HG03571 (cell line): ENCODE data around the gene PDP2.
"Not testable (repeated sequence)": the region's sequence is repeated elsewhere in the genome, so short reads cannot be mapped to it uniquely, and the experiment has no call there.

ENCODE experiments used
- ATAC-seq: cut with Tn5 transposase; IDR thresholded peaks from one replicate; pipeline ENCODE4 v1.9.1; 2021; ENCODE audit not compliant: unreplicated experiment

Gene PDP2

GRCh38 chr16:66885491-66885890, 5.2 kb downstream of the PDP2 start:
- ATAC-seq = no peak

- ATAC-seq = no peak
These were observed 6.0 kb downstream of the PDP2 start for GRCh38 chr16:66886321-66886720.

GRCh38 chr16:66886914-66887313, 6.6 kb downstream of the PDP2 start:
- ATAC-seq = no peak

- ATAC-seq = no peak
These were observed 8.6 kb downstream of the PDP2 start for GRCh38 chr16:66888647-66889615.

- no peak for ATAC-seq
These were observed 9.3 kb downstream of the PDP2 start for GRCh38 chr16:66889622-66890021.

GRCh38 chr16:66890799-66891198, 10.5 kb downstream of the PDP2 start:
- no peak for ATAC-seq

GRCh38 chr16:66891360-66891759, 11.0 kb downstream of the PDP2 start:
- ATAC-seq = no peak

- no peak for ATAC-seq
These were observed 11.5 kb downstream of the PDP2 start for GRCh38 chr16:66891797-66892196.

GRCh38 chr16:66894055-66894454, 13.7 kb downstream of the PDP2 start:
- ATAC-seq = no peak

GRCh38 chr16:66894948-66895688, 14.8 kb downstream of the PDP2 start:
- no peak for ATAC-seq

GRCh38 chr16:66895689-66895979, 15.3 kb downstream of the PDP2 start:
- ATAC-seq = no peak

GRCh38 chr16:66895999-66896398, 15.7 kb downstream of the PDP2 start:
- no peak for ATAC-seq

GRCh38 chr16:66896682-66897081, 16.4 kb downstream of the PDP2 start:
- not testable (repeated sequence) for ATAC-seq

- ATAC-seq = no peak
These were observed 17.9 kb downstream of the PDP2 start for GRCh38 chr16:66898207-66898606.

GRCh38 chr16:66898933-66899309, 18.6 kb downstream of the PDP2 start:
- no peak for ATAC-seq

GRCh38 chr16:66899310-66899944, 19.1 kb downstream of the PDP2 start:
- ATAC-seq = no peak

GRCh38 chr16:66899945-66900710, 19.8 kb downstream of the PDP2 start:
- ATAC-seq = no peak

GRCh38 chr16:66900721-66901441, 20.6 kb downstream of the PDP2 start:
- no peak for ATAC-seq

GRCh38 chr16:66901626-66902025, 21.3 kb downstream of the PDP2 start:
- ATAC-seq = no peak
